Measurements from ENCODE around the gene TCOF1.

TCOF1 gene

DNA sequence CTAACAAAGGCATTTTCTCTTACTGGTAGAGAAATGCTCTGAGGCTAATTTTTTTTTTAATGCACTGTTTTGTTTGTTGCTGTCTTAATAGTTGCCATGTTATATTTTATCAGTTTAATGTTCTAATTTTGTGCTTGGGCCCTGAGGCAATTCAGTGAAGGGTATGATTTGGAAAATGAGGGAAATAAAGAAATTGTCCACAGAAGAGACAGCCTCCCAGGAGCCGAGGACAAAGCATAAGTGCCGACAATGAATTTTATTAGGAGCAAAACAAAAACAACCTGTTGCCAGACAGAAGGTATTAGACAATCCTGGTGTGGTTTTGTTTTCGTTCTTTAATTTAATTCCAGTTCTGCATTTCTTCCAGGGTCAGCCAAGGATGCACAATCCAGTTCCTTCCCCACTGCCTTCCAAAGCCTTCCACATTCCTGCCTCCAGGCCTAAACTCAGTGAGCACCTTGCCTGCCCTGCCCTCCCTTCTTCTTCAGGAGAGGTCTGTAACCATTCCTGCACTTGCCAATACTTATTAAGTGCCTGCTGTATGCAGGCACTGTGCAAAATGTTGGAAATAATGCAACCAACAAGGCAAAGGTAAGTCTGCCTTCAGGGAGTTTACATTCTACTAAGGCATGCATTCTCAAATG is 4.3 kb upstream of the TCOF1 start:
- no peak for DNase-seq

- no peak for DNase-seq
Measured at GRCh38 chr5:150355791-150356190, 1.7 kb upstream of the TCOF1 start.

DNA sequence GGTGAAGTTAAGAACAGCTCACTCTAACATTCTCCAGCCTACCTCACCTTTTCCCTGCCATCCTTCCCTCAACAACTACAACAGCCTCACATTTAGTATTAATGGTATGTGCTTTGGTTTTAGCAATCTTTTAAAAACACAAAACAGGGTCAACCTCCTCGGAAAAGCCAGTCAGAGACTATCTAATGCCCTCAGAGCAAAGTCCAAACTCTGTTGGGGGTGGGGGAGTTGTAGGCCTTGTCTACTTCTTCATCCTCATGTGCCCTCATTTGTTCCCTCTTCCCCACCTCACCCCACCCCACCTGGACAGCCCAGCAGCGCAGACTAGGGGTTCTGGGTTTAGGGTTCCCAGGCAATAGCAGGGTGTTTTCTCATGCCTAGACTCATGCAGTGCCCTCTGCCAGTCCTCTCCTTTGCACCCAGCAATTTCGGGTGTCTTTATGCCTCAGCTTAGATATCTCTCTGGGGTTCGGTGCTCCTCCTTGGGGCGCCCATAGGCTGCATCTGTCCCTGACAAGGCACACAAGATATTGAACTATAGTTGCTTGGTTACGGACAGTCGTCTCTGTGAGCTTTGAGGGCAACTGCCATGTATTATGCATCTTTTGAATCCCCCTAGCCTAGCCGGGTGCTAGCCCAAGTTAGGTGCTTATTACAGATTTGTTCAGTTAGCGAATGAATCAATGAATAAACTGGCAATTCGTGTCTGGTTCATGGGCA is 762 bp upstream of the TCOF1 start:
- no peak for DNase-seq

GRCh38 chr5:150358261-150359095 is 981 bp downstream of the TCOF1 start:
- peak; percentile 53 for DNase-seq

GRCh38 chr5:150361301-150361700 is 3.8 kb downstream of the TCOF1 start:
- no peak for DNase-seq

DNA sequence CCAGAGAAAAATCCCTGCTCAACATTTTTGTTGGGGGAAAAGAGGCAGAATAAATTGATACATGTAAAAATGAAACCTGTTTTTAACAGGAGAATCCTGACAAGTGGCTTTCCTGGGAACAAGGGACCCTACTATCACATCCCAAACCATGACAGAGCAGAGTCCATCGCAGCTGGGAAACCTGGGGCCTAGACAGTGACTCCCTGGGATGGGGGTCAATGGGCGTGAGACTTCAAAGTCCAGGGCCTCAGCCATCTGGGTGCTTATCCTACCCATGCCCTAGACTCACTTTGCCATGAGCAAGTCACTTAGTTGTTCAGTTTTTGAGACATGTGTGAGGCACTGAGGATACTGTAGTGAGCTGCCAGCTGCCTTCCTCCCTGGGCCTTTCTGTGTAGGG is 5.7 kb downstream of the TCOF1 start:
- no peak for DNase-seq

DNA sequence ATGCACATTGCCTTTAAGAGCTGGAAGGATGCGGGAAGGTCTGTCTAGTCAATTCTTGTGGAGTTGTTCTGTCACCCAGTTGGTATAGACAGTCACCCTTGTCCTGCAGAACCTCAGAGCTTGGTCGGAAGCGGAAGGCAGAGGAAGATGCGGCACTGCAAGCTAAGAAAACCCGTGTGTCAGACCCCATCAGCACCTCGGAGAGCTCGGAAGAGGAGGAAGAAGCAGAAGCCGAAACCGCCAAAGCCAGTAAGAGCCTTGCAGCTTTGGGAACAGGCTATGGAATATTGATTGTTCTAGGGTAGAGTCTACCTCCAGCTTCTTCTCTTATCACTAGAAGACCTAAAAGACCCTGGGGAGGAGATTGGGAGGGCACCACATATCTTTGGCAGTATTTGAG is 6.5 kb downstream of the TCOF1 start:
- DNase-seq, result no peak

DNA sequence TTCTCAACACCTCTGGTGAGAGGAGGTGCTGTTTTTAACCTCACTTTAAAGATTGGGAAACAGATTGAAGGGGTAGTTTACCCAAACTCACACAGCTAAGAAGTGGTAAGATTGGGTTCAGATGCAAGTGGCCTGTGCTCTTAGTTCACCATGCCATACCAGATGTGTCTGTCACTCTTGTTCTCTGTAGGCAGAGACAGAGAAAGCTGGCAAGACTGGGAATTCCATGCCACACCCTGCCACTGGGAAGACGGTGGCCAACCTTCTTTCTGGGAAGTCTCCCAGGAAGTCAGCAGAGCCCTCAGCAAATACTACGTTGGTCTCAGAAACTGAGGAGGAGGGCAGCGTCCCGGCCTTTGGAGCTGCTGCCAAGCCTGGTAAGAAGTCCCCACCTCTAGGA is 11.0 kb downstream of the TCOF1 start:
- DNase-seq, result no peak

DNA sequence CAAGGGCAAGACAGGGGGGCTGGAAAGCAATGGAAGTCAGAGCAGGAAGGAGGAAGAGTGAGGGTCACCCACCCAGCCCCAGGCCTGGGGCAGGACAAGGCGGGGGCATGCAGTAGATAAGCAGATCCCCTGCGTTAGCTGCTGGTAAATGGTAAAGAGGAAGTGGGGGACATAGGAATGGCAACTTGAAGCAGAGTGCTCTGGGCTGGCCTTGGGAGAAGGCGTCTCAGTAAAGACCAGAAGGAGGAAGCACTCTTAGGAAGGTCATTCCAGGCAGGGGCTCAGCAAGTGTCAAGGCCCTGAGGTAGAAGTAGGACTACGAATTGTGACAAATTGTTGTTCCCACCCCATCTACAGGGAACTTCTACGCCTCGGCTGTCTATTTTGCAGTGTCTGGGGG is 15.1 kb downstream of the TCOF1 start:
- DNase-seq, result no peak

DNA sequence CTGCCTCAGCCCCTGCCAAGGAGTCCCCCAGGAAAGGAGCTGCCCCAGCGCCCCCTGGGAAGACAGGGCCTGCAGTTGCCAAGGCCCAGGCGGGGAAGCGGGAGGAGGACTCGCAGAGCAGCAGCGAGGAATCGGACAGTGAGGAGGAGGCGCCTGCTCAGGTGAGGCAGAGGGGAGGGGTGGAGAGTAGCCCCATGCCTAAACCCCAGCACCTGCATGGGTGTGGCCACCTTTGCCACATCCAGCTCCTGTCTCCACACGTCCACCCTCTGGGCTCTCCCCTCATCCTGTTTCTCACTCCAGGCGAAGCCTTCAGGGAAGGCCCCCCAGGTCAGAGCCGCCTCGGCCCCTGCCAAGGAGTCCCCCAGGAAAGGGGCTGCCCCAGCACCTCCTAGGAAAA is 17.2 kb downstream of the TCOF1 start:
- DNase-seq, result no peak

DNA sequence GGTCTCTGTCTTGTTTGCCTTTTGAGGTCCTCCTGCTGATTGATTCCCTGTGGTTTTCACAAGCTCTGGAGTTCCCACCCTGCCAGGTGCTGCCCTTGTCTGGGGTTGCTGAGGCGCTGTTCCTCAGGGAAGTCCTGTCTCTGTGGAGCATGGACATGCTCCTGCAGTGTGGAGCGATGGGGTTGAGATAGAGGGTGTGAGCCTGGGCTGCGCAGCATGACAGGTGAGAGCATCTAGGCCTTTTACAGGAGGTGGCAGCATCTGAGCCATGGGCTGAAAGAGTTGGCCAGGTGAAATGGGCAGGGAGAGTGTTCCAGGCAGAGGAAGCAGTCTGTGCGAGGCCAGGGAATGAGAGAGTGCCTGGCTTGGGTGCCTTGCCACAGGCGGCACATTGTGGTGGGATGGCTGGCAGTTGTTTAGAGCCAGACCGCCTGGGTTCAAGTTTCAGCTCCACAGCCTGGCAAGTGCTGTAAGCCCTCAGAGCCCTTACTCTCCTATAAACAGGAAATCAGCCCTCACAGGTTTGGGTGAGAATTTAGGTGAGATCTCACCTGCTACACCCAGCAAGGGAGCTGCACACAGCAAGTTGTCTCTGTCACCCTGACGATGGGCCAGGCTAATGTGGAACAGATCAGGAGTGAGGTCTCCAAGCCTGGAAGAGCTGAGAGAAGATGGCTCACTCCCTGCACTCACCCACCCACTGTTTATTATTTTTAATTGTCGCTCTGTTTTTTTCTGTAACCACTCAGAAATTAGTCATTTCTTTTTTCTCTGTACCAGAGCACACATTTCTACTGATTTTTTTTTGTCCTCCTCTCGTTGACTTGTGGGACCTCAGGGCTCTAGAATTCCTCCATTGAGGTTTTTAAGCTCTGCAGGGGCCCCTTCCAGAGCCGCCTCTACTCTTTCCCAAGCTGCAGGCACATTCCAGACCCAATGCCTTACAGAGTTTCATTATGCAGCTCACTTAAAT is 19.6 kb downstream of the TCOF1 start:
- peak; percentile 14 for DNase-seq

DNA sequence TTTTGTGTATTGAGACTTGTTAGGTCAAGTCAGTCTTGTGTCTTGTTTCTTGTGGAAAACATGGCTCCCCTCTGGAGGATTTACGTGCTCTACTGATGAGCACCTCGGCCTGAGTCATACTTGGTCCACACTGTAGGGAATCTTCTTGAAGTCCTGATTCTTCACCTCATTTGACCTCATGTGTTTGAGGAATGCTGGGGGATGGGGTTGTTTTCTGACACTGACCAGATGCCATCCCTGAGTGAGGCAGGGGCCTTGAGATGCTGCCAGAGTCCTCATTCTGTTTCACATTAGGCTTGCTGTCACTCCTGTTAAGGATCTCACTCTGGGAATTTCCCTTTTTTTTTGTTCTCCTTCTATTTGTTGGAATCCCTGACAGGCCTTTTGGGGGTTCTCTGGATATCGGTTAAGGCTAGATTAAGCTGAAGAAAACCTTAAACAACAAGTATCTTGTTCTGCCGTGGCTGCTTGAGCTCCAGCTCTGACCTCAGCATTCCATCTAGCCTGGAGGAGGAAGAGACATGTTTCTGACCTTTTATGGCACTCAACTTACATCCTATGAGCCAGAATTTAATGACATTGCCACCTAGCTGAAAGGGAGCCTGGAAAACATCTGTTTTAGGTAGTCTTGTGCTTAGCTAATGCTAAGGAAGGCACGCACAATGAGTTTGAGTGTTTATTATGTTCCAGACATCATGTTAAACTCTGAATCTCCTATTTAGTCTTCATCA is 20.6 kb downstream of the TCOF1 start:
- DNase-seq, result peak; percentile 77

GRCh38 chr5:150384701-150385100 is 27.2 kb downstream of the TCOF1 start:
- no peak for DNase-seq

- DNase-seq, result no peak
Measured at GRCh38 chr5:150386024-150386855, 28.7 kb downstream of the TCOF1 start.

DNA sequence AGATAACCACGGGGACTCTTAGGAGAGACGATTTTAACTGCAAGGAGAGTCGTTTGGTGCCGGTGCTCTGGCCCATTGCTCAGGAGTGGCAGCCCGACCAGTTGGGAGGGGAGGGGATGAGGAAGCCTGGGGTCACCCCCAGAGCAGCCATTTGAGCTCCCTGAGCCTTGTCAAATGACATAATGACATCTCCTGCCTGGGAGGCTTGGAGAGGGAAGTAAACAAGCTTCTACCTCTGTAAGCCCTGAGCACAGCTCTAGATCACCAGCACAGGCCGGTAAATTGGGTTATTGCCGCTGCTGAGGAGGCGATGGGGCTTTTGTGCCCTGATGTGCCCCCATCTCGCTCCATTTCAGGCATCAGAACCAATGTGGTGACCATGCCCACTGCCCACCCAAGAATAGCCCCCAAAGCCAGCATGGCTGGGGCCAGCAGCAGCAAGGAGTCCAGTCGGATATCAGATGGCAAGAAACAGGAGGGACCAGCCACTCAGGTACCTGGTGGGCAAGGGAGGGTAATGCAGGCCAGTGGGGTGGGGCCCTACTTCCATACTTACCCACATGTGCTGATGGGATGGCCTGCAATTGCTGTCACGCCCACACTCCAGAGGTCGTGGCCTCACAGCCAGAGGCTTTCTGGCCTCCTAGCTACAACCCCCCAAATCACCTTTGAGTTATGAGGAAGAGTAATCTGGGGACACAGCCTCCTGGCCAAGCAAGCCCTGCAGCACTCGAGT is 32.2 kb downstream of the TCOF1 start:
- DNase-seq, result no peak

DNA sequence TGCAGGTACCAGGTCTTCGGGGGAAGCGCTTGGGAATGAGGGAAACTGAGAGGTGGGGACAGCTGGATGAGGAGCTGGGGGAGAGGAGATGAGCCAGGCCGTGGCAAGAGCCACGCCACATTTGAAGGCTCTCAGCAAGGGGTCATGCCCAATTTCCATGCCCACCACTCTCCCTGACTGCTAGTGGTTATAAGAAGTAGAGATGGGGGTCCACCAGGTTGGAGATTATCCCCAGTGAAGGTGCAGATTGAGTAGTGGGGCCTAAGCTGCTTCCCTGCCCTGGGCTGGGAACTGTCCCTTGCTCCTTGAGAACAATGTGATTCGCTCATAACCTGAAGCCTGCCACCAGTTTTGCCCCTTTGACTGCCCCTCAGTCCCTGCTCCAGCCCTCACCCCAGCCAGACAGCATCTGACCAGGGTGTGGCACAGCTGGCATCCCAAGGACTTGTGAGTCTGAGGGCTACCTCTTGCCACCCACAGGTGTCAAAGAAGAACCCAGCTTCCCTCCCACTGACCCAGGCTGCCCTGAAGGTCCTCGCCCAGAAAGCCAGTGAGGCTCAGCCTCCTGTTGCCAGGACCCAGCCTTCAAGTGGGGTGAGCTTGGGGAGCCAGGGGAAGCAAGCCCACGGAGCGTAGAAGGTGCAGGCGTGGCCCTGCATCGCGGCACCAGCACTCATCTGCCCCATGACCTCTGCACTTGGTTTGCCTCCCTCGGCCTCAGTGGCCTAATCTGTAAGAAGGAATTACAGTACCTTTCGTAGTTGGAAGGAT is 33.8 kb downstream of the TCOF1 start:
- DNase-seq, result no peak

- DNase-seq, result no peak
Measured at GRCh38 chr5:150391986-150392385, 34.5 kb downstream of the TCOF1 start.

- no peak for DNase-seq
Measured at GRCh38 chr5:150392680-150393079, 35.2 kb downstream of the TCOF1 start.

- no peak for DNase-seq
Measured at GRCh38 chr5:150393096-150393645, 35.7 kb downstream of the TCOF1 start.
